ENCODE data around the gene DNAJA4.

The DNAJA4 gene

DNA sequence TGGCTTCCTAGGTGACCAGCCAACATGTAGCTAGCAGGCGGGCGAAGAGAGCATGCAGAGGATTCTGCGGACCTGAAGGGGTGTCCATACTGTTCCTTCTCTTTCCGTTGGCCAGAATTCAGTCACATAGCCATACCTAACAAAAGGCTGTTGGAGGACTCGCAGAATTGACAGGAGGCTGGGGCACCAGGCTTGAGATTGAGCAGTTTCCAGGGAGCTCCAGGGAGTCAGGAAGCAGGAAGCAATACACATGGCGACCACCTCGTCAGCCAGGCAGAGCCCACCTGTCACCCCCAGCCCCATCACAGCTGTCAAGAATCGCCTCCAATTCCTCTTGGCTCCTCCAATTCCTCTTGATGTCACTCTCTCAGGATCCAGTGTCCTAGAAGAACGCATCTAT, 13.2 kb upstream of the DNAJA4 start (continued):
- no peak for TF ChIP-seq ZNF830 (tag by site-specific recombination; IDR thresholded peaks at IDR 0.05; ENCODE audit: low read depth)
- TF ChIP-seq, protein P1, sequence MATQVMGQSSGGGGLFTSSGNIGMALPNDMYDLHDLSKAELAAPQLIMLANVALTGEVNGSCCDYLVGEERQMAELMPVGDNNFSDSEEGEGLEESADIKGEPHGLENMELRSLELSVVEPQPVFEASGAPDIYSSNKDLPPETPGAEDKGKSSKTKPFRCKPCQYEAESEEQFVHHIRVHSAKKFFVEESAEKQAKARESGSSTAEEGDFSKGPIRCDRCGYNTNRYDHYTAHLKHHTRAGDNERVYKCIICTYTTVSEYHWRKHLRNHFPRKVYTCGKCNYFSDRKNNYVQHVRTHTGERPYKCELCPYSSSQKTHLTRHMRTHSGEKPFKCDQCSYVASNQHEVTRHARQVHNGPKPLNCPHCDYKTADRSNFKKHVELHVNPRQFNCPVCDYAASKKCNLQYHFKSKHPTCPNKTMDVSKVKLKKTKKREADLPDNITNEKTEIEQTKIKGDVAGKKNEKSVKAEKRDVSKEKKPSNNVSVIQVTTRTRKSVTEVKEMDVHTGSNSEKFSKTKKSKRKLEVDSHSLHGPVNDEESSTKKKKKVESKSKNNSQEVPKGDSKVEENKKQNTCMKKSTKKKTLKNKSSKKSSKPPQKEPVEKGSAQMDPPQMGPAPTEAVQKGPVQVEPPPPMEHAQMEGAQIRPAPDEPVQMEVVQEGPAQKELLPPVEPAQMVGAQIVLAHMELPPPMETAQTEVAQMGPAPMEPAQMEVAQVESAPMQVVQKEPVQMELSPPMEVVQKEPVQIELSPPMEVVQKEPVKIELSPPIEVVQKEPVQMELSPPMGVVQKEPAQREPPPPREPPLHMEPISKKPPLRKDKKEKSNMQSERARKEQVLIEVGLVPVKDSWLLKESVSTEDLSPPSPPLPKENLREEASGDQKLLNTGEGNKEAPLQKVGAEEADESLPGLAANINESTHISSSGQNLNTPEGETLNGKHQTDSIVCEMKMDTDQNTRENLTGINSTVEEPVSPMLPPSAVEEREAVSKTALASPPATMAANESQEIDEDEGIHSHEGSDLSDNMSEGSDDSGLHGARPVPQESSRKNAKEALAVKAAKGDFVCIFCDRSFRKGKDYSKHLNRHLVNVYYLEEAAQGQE (tag by site-specific recombination; IDR thresholded peaks at IDR 0.05) = no peak

DNA sequence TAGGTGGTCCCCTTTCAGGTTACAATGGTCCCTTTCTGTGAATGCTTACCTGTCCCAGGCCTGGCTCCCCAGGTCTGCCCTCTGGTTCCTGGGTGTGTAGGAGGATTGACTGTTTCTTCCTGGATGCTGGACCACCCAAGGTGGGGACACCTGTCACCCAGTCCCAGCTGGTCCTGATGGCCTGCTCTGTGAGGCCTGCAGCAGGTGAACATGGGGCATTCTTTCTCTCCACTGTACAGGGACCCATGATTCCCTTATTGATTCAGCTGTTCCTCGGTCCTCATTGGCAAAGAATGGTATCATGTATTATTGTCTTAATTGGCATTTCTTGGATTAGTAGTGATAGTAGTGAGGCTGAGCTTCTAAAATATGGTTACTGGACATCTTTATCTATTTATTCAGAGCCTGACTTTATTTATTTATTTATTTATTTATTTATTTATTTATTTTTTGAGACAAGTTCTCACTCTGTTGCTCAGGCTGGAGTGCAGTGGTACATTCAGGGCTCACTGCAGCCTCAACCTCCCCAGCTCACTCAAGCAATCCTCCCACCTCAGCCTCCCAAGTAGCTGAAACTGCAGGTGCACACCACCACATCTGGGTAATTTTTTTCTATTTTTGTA, 8.8 kb upstream of the DNAJA4 start:
- ChIA-PET POLR2A (interaction anchor here (1.1 kb wide), 1 partner anchor 44 kb away, joined by 3 read pairs; the partner anchor contains the start of gene SKIC8), CTCF (interaction anchor here (0.6 to 6.9 kb wide), 2 partner anchors 14 to 19 kb away, joined by 4 to 48 read pairs; no protein-coding TSS in a partner anchor)
- Histone ChIP-seq H3K36me3 (ENCODE audit: control insufficient read depth in 2 of 2, insufficient read depth in 1 of 2, low read length in 2 of 2) (no peaks in the 10 kb centered on the region), H3K9me3 (ENCODE audit: control insufficient read depth, insufficient read depth, low read depth, low read length) (no peaks in the 10 kb centered on the region), H3K27ac (ENCODE audit: extremely low read depth, low read depth, low read length) (no peak overlapping the region), H3K4me1 (ENCODE audit: control insufficient read depth, insufficient read depth, low read length) (no peaks in the 10 kb centered on the region), H3K4me3 (ENCODE audit: low read depth, low read length) (no peak overlapping the region)
- peak; percentile 39 for TF ChIP-seq ZNF555 (tag by site-specific recombination; conservative IDR thresholded peaks at IDR 0.05)
- no peak for TF ChIP-seq ZNF670 (tag by site-specific recombination; IDR thresholded peaks at IDR 0.05; ENCODE audit: low read depth)
- TF ChIP-seq ZBTB49 (tag by site-specific recombination; IDR thresholded peaks at IDR 0.05; ENCODE audit: low read depth) = no peak
- no peak for TF ChIP-seq KLF10 (tag by site-specific recombination; IDR thresholded peaks at IDR 0.05)
- no peak for TF ChIP-seq ZNF335 (tag by site-specific recombination; conservative IDR thresholded peaks at IDR 0.05)
- peak; percentile 32; the same call in 1 of the 2 replicates for TF ChIP-seq ZBTB8A (tag by site-specific recombination; IDR thresholded peaks at IDR 0.05)
- TF ChIP-seq, protein P2, sequence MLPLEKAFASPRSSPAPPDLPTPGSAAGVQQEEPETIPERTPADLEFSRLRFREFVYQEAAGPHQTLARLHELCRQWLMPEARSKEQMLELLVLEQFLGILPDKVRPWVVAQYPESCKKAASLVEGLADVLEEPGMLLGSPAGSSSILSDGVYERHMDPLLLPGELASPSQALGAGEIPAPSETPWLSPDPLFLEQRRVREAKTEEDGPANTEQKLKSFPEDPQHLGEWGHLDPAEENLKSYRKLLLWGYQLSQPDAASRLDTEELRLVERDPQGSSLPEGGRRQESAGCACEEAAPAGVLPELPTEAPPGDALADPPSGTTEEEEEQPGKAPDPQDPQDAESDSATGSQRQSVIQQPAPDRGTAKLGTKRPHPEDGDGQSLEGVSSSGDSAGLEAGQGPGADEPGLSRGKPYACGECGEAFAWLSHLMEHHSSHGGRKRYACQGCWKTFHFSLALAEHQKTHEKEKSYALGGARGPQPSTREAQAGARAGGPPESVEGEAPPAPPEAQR (tag by site-specific recombination; IDR thresholded peaks at IDR 0.05) = no peak
- no peak for TF ChIP-seq ZNF221 (tag by site-specific recombination; IDR thresholded peaks at IDR 0.05; ENCODE audit: borderline replicate concordance)
- TF ChIP-seq ZNF266 (tag by site-specific recombination; IDR thresholded peaks at IDR 0.05; ENCODE audit: low read depth) = 0 out of 2 replicates have a peak, but pooled peaks have one; percentile 23
- TF ChIP-seq ZNF561 (tag by site-specific recombination; IDR thresholded peaks at IDR 0.05; ENCODE audit: borderline replicate concordance) = no peak
- TF ChIP-seq, protein P3, sequence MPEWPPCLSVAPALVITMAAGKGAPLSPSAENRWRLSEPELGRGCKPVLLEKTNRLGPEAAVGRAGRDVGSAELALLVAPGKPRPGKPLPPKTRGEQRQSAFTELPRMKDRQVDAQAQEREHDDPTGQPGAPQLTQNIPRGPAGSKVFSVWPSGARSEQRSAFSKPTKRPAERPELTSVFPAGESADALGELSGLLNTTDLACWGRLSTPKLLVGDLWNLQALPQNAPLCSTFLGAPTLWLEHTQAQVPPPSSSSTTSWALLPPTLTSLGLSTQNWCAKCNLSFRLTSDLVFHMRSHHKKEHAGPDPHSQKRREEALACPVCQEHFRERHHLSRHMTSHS (tag by site-specific recombination; IDR thresholded peaks at IDR 0.05) = no peak
- TF ChIP-seq ZNF37A (tag by site-specific recombination; IDR thresholded peaks at IDR 0.05) = no peak
- TF ChIP-seq ZNF132 (tag by site-specific recombination; IDR thresholded peaks at IDR 0.05; ENCODE audit: borderline replicate concordance) = no peak
- TF ChIP-seq, protein P1 (tag by site-specific recombination; IDR thresholded peaks at IDR 0.05) = no peak
- TF ChIP-seq ZNF768 (tag by site-specific recombination; IDR thresholded peaks at IDR 0.05) = no peak
- peak; percentile 45 for TF ChIP-seq ZBTB11 (tag by site-specific recombination; conservative IDR thresholded peaks at IDR 0.05; ENCODE audit: low read depth)

Data from HEK293 (cell line).